Esophagus muscularis mucosa (tissue), 4 donors: Measurements from ENCODE around the gene CTBP1. TPM values are rescaled to one million over a fixed set of nuclear protein-coding genes. Genes with fewer than 3 reads are reported as not detected.

ENCODE experiments used
- DNase-seq: peaks from one replicate; pipeline ENCODE4 v3.0.0-alpha.2; 2017; ENCODE audit errors: extremely low spot score
- H3K27ac ChIP-seq, 4 donors: fragments of 200-600 bp; sonication (generic); replicated peaks in 1 of 4; 1 replicate in 3 of 4; 2 replicates in 1 of 4; pipeline ENCODE4 v1.5.1; 2016 to 2019; ENCODE audit warnings: mild to moderate bottlenecking in 1 of 4
- H3K27me3 ChIP-seq, 4 donors: fragments of 200-600 bp; sonication (generic); one replicate each; pipeline versions ENCODE4 v1.5.1 to v1.6.0; 2016 to 2019
- H3K36me3 ChIP-seq, 4 donors: fragments of 200-600 bp; sonication (generic); one replicate each; pipeline ENCODE4 v1.5.1; 2016 to 2019
- H3K4me1 ChIP-seq, 4 donors: fragments of 200-600 bp; sonication (generic); one replicate each; pipeline ENCODE4 v1.5.1; 2016 to 2019
- H3K4me3 ChIP-seq, 4 donors: fragments of 200-600 bp; sonication (generic); 1 replicate in 2 of 4; 2 replicates in 2 of 4; pipeline ENCODE4 v1.5.1; 2016 to 2019; ENCODE audit warnings: mild to moderate bottlenecking in 4 of 4, moderate library complexity in 1 of 4
- H3K9me3 ChIP-seq, 4 donors: fragments of 200-600 bp; sonication (generic); 1 replicate in 3 of 4; 2 replicates in 1 of 4; pipeline ENCODE4 v1.5.1; 2016 to 2019
- CTCF ChIP-seq, 3 experiments: fragments of 200-600 bp in 2 of 3; fragments of 450-650 bp in 1 of 3; sonication (generic) in 2 of 3; IDR thresholded peaks; one replicate each; pipeline ENCODE4 v1.5.1; 2017 to 2019; ENCODE audit warnings: antibody characterized with exemption in 3 of 3, mild to moderate bottlenecking in 2 of 3, moderate library complexity in 1 of 3
- EP300 ChIP-seq: sonication (generic); formaldehyde crosslinking; IDR thresholded peaks from one replicate; pipeline ENCODE4 v1.6.1; 2017; ENCODE audit warnings: antibody characterized with exemption
- POLR2A ChIP-seq: fragments of 450-650 bp; IDR thresholded peaks from one replicate; pipeline ENCODE4 v1.6.1; 2017; ENCODE audit warnings: antibody characterized with exemption, moderate library complexity, mild to moderate bottlenecking, low read depth
- POLR2AphosphoS5 ChIP-seq, 2 donors: sonication (generic); formaldehyde crosslinking; IDR thresholded peaks; one replicate each; pipeline ENCODE4 v1.6.1; 2017; ENCODE audit warnings: antibody characterized with exemption in 2 of 2
- WGBS: methylation state at CpG from one replicate; pipeline ENCODE4 v1.1.5; 2018; 5-methylcytosine and 5-hydroxymethylcytosine counted together
- intact Hi-C: fragments of 100-400 bp; cut with DNase I; formaldehyde crosslinking; loops from one replicate; pipeline ENCODE4 v1.15.1; 2023
- total RNA-seq, 4 donors: library from RNA; depleted of rRNA; stranded (reverse); fragments of >200 nt; gene quantifications; one replicate each; pipeline versions ENCODE4 v1.1.0 to v1.2.1, GENCODE V29; 2016

Gene CTBP1
- total RNA-seq, 4 donors from 2014 or later, result 110 to 245 (median 172) TPM

- intact Hi-C loops, result no loop called here
- TF ChIP-seq EP300, result no peak
- WGBS, result 87% methylated on average over 9 of the region's 9 CpGs
Observed at GRCh38 chr4:1274871-1275270, 25.9 kb upstream of the CTBP1 start.

GRCh38 chr4:1271686-1272085 lies 22.8 kb upstream of the CTBP1 start:
- Histone ChIP-seq H3K36me3 (no peaks in the 10 kb centered on the region), H3K27ac (no peak overlapping the region), H3K9me3 (peaks cover 0 to 7% (median 3%) of the 10 kb centered on the region in 4 donors), H3K4me3 (no peak overlapping the region), H3K27me3 (no peaks in the 10 kb centered on the region), H3K4me1 (no peaks in the 10 kb centered on the region)
- intact Hi-C loops, result no loop called here
- WGBS, result 99% methylated on average over 5 of the region's 5 CpGs
- no peak for DNase-seq
- TF ChIP-seq POLR2AphosphoS5 (IDR thresholded peaks at IDR 0.05) (no peak), CTCF (IDR thresholded peaks at IDR 0.05) (no peak), POLR2A (no peak), EP300 (no peak)

More at GRCh38 chr4:1274871-1275270, 25.9 kb upstream of the CTBP1 start:
- Histone ChIP-seq H3K4me1 (no peaks in the 10 kb centered on the region), H3K27me3 (no peaks in the 10 kb centered on the region), H3K27ac (no peak overlapping the region), H3K9me3 (no peaks in the 10 kb centered on the region), H3K4me3 (no peak overlapping the region), H3K36me3 (no peaks in the 10 kb centered on the region)
- no peak for DNase-seq

GRCh38 chr4:1269209-1269608 lies 20.3 kb upstream of the CTBP1 start:
- DNase-seq, result no peak
- Histone ChIP-seq H3K27me3 (no peaks in the 10 kb centered on the region), H3K4me1 (no peaks in the 10 kb centered on the region), H3K36me3 (peaks cover 0 to 4% (median 0%) of the 10 kb centered on the region in 4 donors), H3K27ac (no peak overlapping the region), H3K9me3 (peaks cover 0 to 7% (median 3%) of the 10 kb centered on the region in 4 donors), H3K4me3 (no peak overlapping the region)
- no peak for TF ChIP-seq EP300
- TF ChIP-seq CTCF (IDR thresholded peaks at IDR 0.05), result no peak
- no peak for TF ChIP-seq POLR2A
- TF ChIP-seq POLR2AphosphoS5 (IDR thresholded peaks at IDR 0.05), result no peak
- intact Hi-C loops, result loop anchor here (2.0 to 5.0 kb wide), 2 partner anchors 102 to 137 kb away; no protein-coding TSS in a partner anchor

- no peak for DNase-seq
- no peak overlapping the region for H3K27ac ChIP-seq
- H3K9me3 ChIP-seq, result peaks cover 0 to 7% (median 3%) of the 10 kb centered on the region in 4 donors
- intact Hi-C loops, result loop anchor here (5.0 kb wide), 1 partner anchor 135 kb away; no protein-coding TSS in a partner anchor
- WGBS, result 90% methylated on average over 9 of the region's 9 CpGs
- no peaks in the 10 kb centered on the region for H3K27me3 ChIP-seq
- H3K4me1 ChIP-seq, result no peaks in the 10 kb centered on the region
- no peak overlapping the region for H3K4me3 ChIP-seq
- peaks cover 0 to 4% (median 2%) of the 10 kb centered on the region in 4 donors for H3K36me3 ChIP-seq
- no peak for TF ChIP-seq POLR2A
- TF ChIP-seq CTCF (IDR thresholded peaks at IDR 0.05), result no peak
- no peak for TF ChIP-seq POLR2AphosphoS5 (IDR thresholded peaks at IDR 0.05)
- TF ChIP-seq EP300, result no peak
Observed at GRCh38 chr4:1266881-1267763, 18.2 kb upstream of the CTBP1 start.

GRCh38 chr4:1265351-1265750 lies 16.4 kb upstream of the CTBP1 start:
- intact Hi-C loops, result loop anchor here (5.0 kb wide), 1 partner anchor 133 kb away; no protein-coding TSS in a partner anchor
- 90% methylated on average over 3 of the region's 11 CpGs for WGBS

More at GRCh38 chr4:1265351-1265750, 16.4 kb upstream of the CTBP1 start:
- DNase-seq, result no peak
- H3K9me3 ChIP-seq, result peaks cover 0 to 7% (median 3%) of the 10 kb centered on the region in 4 donors
- H3K27me3 ChIP-seq, result no peaks in the 10 kb centered on the region
- TF ChIP-seq POLR2A (no peak), POLR2AphosphoS5 (IDR thresholded peaks at IDR 0.05) (no peak), CTCF (IDR thresholded peaks at IDR 0.05) (no peak), EP300 (no peak)
- no peak overlapping the region for H3K4me3 ChIP-seq
- no peak overlapping the region for H3K27ac ChIP-seq
- no peaks in the 10 kb centered on the region for H3K4me1 ChIP-seq
- H3K36me3 ChIP-seq, result peaks cover 0 to 4% (median 2%) of the 10 kb centered on the region in 4 donors
